HG02678 (cell line): ENCODE data around the gene PLBD1.

Experiments
- ATAC-seq: cut with Tn5 transposase; IDR thresholded peaks from one replicate; pipeline ENCODE4 v1.9.1; 2021; ENCODE audit warnings: mild to moderate bottlenecking, moderate library complexity; ENCODE audit not compliant: unreplicated experiment

The PLBD1 gene

DNA sequence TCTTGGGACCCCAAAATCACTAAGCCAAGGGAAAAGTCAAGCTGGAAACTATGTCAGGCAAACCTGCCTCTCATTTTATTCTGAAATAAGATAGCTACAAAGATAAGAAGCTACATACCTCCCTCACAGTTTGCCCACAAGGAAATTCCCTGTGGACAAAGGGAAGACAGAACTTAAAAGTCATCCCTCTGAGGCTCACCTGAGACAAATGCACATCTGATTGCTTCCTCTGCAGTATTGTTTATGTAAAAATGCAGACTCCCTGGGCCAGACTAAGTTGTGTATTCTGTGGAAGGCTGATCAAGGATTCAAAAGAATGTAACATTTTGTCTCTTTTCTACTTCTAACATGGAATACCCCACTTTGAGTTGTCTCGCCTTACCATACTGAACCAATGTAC, 2.5 kb upstream of the PLBD1 start:
- ATAC-seq: no peak

- no peak for ATAC-seq
These were observed 3.2 kb downstream of the PLBD1 start for GRCh38 chr12:14564336-14564959.

- ATAC-seq: no peak
These were observed 4.6 kb downstream of the PLBD1 start for GRCh38 chr12:14563046-14563445.

DNA sequence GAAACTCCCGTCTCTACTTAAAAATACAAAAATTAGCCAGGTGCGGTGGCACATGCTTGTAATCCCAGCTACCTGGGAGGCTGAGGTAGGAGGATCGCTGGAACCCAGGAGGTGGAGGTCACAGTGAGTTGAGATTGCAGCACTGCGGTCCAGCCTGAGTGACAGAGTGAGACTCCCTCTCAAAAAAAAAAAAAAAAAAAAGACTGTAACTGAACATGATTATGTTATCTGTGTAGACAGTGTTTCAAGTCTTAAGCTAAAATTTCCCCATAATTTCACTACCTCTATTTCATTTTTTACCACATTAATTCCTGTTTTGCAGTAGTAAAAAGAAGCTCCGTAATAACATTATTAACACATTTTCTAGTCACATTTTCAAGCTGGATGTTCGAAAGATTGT, 5.4 kb downstream of the PLBD1 start:
- ATAC-seq: no peak

- ATAC-seq: no peak
These were observed 5.9 kb downstream of the PLBD1 start for GRCh38 chr12:14561677-14562238.

DNA sequence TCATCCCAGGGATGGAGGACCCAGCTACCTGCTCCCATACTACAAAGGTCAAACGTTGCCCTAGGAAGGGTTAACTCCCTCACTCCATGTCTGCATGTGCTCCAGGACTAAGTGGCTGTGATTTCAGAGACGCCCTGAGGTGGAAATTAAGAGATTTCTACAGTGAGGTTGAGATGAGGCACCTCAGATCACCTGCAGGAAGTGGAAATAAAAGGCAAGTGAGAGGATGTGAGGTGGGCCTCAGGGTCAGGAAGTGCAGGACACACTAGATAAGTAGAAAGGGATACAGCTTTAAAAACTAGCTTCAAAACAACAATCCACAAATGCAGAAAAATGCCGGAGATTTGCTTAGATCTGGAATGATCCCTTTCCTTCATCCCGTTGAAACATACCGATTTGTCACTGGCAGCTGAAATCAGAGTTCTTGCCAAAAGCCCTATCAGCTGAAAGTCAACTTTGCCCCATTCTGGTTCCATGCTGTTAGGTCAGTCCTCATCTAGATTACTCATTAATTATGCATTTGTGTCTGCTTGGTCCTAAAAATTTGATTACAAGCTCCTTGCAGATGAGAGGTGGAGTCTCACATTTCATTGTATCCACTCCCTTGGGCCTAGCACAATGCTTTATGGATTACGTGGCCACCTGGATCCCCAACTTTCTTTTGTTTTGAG, 6.6 kb downstream of the PLBD1 start:
- no peak for ATAC-seq

- ATAC-seq: no peak
These were observed 9.2 kb downstream of the PLBD1 start for GRCh38 chr12:14558473-14558959.

DNA sequence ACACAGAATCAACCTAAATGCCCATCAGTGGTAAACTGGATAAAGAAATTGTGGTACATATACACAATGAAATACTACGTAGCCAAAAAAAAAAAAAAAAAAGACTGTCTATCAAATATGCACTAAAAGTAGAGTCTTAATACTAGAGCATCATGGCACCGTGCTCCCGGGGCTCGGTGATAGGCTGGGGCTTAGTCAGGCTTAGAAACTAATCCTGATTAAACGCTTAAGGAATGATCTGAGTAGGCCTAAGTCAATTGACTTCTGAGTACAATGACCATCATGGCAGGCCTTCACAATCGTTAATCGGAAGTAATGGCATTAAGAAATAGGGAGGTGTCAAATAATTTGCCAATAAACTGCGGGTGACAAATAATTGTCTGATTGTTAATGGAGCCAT, 9.7 kb downstream of the PLBD1 start:
- ATAC-seq: no peak

- ATAC-seq: no peak
These were observed 13.2 kb downstream of the PLBD1 start for GRCh38 chr12:14554281-14555007.

DNA sequence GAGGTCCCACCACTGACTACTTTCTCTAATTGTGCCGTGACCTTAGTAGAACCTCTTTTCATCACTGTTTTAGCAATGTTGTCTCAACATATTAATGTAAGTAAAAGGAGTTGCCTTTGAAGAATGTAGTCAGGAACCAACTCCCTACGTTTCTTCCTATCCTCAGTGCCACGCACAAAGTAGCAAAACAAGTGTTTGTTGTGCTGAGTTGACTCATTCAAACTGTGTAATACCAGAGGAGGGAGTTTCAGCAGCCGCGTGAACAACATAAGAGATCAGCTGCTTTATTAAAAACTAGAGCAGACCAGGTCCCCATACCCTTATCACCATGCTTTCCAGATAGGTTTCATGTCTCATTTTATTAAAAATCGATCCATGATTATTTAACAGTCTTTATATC, 19.1 kb downstream of the PLBD1 start:
- no peak for ATAC-seq

GRCh38 chr12:14547571-14547970, 20.1 kb downstream of the PLBD1 start:
- no peak for ATAC-seq

GRCh38 chr12:14545144-14546124, 22.2 kb downstream of the PLBD1 start:
- ATAC-seq: no peak

DNA sequence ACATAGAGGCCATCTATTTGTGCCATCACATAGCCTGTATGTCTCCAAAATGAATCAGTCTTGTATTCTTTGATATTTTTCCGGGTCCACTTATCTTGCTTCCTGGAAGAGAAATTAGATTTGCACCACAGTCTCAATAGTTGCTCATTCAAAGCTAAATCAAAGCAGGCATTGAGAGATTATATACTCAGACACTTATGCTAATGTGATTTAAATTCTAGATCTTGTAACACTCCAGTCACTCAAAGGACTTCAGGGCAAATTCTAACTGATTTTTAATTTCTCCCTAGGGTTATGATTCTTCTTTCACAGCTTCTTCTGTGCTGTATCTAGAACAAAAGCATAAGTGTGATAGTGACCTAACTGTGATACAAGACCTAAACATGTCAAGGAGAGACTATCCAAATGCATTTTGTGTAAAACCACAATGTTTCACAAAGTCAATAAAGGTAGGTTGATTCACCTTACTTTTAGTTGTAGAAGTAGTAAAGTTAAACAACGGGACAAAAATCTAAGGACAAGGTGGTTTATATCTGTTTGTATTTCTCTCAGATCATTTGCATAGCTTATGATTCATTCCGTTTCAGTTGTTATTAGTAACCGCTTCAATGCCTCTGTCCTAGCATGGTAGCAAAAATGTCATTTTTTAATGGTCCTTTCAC, 26.8 kb downstream of the PLBD1 start:
- peak; percentile 47 for ATAC-seq

DNA sequence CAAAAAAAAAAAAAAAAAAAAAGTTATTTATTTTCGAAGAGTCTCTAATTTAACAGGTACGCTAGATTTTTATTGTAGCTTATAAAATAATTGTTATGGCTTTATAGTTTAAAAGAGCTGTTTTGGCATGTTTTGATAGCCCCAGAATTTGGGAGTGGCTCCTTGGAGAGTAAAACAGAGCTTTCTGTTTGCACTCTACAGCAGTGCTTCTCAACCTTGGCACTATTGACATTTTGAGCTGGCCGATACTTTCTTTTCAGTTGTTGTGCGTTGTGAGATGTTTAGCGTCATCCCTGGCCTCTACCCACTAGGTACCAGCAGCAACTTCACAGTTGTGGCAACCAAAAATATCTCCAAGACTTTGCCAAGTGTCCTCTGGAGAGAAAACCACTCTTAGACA, 30.6 kb downstream of the PLBD1 start:
- ATAC-seq: no peak

- no peak for ATAC-seq
These were observed 35.5 kb downstream of the PLBD1 start for GRCh38 chr12:14532152-14532551.

DNA sequence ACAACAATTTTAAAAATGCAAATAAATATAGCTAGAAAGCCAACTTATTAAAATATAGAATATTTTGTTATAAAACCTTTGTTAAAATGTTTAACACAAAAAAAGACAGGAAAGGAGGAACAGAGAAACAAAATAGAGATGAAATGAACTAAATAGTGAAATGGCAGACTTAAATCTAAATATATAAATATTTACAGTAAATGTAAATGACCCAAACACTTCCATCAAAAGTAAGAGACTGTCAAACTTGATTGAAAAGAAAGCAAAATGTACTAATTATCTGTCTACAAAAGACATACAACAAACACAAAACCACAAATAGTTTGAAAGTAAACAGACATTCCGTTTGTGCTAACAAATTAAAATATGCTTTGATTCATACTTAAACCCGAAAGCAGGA, 41.7 kb downstream of the PLBD1 start:
- no peak for ATAC-seq

- no peak for ATAC-seq
These were observed 45.9 kb downstream of the PLBD1 start for GRCh38 chr12:14521822-14522221.

DNA sequence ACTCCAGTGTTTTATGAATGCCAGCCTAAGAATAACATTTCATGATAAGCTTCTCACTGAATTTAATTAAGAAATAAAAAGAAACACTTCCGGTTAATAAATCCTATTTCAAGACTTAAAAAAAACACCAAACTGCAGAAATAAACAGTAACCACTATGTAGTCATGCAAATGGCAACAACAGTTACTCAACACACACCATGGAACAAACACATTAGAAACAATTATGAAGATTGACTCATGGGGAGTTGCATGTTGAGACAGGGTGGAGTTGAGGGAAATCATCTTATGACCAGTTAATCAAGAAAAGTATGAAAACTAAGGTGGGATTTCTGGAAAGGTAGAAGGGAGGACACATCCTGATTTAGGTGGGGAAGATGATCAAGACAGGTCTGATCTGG, 52.7 kb downstream of the PLBD1 start:
- no peak for ATAC-seq

DNA sequence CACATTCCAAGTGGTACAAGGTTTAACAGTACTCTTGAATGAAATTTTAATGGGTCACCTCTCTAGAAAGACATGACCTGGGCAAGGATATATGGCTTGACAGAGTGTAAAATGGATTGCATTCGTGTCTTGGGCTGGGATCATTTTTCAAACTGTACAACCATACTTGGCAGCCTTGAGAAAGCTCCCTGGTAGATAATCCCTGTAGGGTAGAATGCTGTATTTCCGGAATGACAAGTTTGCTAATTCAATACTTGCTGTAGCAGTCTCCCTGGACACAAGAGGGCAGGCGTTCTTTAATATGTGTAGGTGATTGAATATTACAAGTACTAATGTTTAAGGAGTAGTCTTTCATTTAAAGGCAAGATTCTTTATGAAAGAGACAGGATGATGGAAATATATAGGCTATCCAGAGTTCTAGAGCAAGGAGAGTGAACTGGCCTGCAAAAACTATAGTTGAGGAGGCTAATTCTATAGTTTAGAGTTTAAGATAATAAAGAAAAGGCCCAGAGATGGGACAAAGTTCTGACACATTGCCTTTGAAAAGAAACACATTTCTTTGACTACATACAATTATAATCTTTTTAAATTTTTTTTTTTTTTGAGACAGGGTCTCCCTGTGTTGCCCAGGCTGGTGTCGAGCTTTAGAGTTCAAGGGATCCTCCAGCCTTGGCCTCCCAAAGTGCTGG, 53.4 kb downstream of the PLBD1 start:
- peak; percentile 64 for ATAC-seq
